Measurements from ENCODE around the gene ARIH2. TPM values are rescaled to one million over a fixed set of nuclear protein-coding genes. Genes with fewer than 3 reads are reported as not detected.

ARIH2 gene
- total RNA-seq, 1 donor, result 68.6 TPM

DNA sequence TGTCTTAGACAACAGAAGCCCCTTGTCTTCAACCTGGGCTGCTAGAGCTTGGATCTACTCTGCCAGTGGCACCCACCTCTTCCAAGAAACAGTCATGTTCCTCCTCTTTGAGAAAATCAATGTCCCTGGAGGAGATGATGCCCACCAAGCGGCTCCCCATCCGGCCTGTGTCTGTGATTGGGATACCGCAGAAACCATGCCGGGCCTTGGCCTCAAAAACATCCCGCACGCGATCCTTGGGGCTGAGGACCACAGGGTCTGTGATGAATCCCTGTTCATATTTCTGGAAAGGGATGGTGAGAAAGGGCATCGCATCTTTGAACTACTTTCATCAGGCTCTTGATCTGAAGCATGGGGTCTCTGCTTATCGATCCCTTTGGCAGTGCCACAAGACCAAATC lies 109.0 kb downstream of the ARIH2 start:
- TF ChIP-seq, protein P1, sequence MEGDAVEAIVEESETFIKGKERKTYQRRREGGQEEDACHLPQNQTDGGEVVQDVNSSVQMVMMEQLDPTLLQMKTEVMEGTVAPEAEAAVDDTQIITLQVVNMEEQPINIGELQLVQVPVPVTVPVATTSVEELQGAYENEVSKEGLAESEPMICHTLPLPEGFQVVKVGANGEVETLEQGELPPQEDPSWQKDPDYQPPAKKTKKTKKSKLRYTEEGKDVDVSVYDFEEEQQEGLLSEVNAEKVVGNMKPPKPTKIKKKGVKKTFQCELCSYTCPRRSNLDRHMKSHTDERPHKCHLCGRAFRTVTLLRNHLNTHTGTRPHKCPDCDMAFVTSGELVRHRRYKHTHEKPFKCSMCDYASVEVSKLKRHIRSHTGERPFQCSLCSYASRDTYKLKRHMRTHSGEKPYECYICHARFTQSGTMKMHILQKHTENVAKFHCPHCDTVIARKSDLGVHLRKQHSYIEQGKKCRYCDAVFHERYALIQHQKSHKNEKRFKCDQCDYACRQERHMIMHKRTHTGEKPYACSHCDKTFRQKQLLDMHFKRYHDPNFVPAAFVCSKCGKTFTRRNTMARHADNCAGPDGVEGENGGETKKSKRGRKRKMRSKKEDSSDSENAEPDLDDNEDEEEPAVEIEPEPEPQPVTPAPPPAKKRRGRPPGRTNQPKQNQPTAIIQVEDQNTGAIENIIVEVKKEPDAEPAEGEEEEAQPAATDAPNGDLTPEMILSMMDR (IDR thresholded peaks at IDR 0.05; ENCODE audit: insufficient read depth, low read length), result no peak
- DNase-seq (ENCODE audit: low read depth), result no peak
- peak overlapping the region; percentile 9 for H3K4me3 ChIP-seq (ENCODE audit: low read depth, low read length)

DNA sequence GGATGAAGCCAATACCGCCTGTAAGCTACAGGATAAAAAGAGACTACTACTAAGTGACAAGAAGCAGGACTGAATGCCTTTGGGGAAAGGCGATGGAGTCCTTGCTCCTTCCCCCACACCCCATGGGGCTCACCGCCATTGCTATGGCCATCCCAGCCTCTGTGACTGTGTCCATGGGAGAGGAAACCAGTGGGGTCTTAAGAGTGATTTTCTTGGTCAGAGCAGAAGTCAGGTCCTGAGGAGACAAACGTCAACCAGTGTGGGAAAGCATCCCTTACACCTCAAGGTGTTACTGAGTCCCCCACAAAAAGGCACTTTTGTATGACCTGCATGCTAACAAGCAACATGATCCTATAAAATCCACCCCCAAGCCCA lies 109.6 kb downstream of the ARIH2 start:
- TF ChIP-seq, protein P1 (IDR thresholded peaks at IDR 0.05; ENCODE audit: insufficient read depth, low read length), result no peak

DNA sequence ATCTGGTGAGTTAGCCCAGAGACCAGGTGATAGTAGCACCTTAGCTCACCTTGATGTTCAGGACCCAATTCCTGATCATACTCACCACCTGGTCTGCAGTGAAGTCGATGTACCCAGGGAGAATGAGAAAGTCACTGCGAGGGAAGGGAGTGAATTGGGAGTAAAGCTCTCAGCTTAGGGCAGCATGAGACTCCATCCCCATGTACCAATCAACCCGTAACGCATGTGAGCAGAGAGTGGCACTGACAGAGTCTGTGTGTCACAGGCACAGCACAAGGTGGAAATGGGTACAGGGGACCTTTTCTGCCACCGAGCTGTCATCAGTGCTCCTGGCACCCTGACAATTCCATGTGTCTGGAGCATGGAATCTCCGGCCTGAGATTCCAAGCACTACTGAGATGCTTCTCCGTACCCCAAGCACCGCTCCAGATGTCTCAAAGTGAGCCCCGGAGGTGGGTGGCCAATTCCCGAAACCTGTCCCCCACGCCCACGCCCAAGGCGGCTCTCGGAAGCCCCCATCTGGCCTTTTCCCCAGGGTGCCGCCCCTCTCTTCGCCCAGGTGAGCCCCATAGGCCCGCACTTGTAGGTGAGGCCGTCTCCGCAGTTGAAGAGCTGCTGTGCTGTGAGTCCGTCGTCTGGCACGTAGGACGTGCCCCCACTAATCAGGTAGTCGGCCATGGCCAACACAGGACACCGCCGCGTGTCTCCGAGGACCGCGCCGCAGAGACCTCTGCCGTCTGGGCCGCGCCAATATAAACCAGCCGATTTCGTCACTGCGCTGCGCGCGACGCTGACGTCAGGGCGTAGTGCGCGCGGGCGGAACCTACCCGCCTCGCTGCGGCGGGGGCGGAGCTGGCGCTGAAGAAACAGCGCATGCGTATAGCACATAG lies 110.3 kb downstream of the ARIH2 start, which contains the start of gene IMPDH2:
IMPDH2 (minus strand) TSS at position 726 of the 890 bp plus-strand sequence; CDS start at position 678, 48 bp downstream.
- TF ChIP-seq, protein P1 (IDR thresholded peaks at IDR 0.05; ENCODE audit: insufficient read depth, low read length), result no peak
- DNase-seq (ENCODE audit: low read depth), result peak; percentile 91
- peak within 1 kb of the TSS; percentile 92 for H3K4me3 ChIP-seq (ENCODE audit: low read depth, low read length)

More for the DNA sequence above, 109.6 kb downstream of the ARIH2 start:
- DNase-seq (ENCODE audit: low read depth), result no peak
- peak overlapping the region; percentile 92 for H3K4me3 ChIP-seq (ENCODE audit: low read depth, low read length)

DNA sequence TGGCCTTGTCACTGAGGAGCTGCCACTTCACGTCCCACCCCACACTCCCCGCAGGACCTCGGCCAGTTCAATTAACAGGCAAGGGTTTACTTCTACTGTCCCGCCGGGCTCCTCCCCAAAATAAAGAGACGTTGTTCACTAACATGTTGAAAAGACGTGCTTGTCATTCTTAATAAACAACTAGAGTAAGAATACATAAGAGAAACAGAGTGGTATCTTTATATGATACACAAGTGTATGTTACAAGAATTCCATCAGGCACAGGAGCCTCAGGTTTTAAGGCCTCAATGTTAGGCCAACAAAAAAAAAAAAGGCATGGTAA lies 110.9 kb downstream of the ARIH2 start:
- no peak for DNase-seq (ENCODE audit: low read depth)
- TF ChIP-seq, protein P1 (IDR thresholded peaks at IDR 0.05; ENCODE audit: insufficient read depth, low read length), result no peak
- H3K4me3 ChIP-seq (ENCODE audit: low read depth, low read length), result peak overlapping the region; percentile 32

DNA sequence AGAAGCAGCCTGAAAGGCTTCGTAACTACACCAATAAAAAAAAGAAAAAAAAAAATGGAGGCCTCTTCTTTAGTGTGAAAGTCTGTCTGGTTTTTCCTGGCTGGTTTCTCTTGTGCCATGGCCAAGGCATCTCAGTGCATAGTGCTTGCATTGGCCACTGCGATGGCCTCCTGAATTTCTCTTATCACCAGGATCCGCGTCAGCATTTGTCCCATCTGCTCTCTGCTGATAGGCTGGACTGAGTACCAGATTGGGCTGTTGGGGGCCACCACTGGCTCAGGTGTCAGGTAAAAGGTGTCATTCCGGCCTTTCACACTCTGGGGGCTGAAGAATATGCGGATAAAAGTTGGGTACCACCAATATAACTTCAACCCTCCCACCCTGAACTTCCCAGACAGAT lies 111.7 kb downstream of the ARIH2 start:
- TF ChIP-seq, protein P1 (IDR thresholded peaks at IDR 0.05; ENCODE audit: insufficient read depth, low read length), result no peak
- DNase-seq (ENCODE audit: low read depth), result no peak
- H3K4me3 ChIP-seq (ENCODE audit: low read depth, low read length), result no peak overlapping the region

DNA sequence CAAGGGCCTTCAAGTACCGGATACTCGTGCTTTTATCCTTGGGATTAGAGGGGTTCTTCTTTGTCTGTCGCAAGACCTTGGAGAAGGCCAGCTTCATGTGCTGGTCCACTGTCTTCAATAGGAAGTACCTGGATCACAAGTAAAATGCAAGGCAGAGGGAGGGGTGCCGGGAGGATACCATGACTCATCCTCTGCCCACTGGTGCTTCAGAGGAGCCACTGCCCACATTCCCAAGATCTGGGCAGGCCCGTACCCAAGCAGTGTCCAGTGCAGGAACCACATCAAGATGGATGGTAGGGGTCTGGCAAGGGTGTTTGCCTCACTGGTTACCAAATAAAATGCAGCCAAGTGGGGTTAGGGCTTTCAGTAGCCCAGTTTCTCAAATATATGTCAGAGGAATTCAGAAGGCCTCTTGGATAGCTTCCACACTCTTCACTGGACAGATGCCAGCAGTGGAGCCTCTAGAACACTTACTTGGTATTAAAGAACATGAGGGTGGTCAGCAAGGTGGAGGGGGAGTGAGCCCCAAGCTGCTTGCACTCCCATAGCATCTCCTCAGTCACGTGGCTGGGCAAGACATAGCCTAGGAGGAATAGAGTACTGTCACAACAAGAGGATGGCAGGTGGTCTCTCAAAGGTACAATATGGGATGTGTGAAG lies 114.1 kb downstream of the ARIH2 start:
- DNase-seq (ENCODE audit: low read depth), result no peak
- TF ChIP-seq, protein P1 (IDR thresholded peaks at IDR 0.05; ENCODE audit: insufficient read depth, low read length), result no peak

More for the DNA sequence above, 114.1 kb downstream of the ARIH2 start:
- no peak overlapping the region for H3K4me3 ChIP-seq (ENCODE audit: low read depth, low read length)

All from fibroblast of the aortic adventitia (primary cell).